IPS DF 6.9 (cell line): ENCODE results near the gene DIP2C.
"Not testable (repeated sequence)": the region's sequence is repeated elsewhere in the genome, so short reads cannot be mapped to it uniquely, and the experiment has no call there.

ENCODE experiments used
- DNase-seq: peaks from one replicate; pipeline ENCODE4 v3.0.0-alpha.2; 2013; ENCODE audit warnings: low read depth, low spot score
- H3K27ac ChIP-seq: one replicate; pipeline ENCODE4 v1.5.1; 2013; ENCODE audit warnings: low read length, control low read depth
- H3K27me3 ChIP-seq: 2 replicates; pipeline ENCODE4 v1.6.1; 2013; ENCODE audit warnings: mild to moderate bottlenecking, low read length; ENCODE audit not compliant: control insufficient read depth, insufficient read depth
- H3K36me3 ChIP-seq: 2 replicates; pipeline ENCODE4 v1.6.1; 2013; ENCODE audit warnings: low read length; ENCODE audit not compliant: control insufficient read depth, insufficient read depth
- H3K4me1 ChIP-seq: 2 replicates; pipeline ENCODE4 v1.6.1; 2013; ENCODE audit warnings: low read length; ENCODE audit not compliant: control insufficient read depth, insufficient read depth
- H3K4me3 ChIP-seq: 2 replicates; pipeline ENCODE4 v1.5.1; 2013; ENCODE audit warnings: mild to moderate bottlenecking, low read length
- H3K9me3 ChIP-seq: 2 replicates; pipeline ENCODE4 v1.6.1; 2013; ENCODE audit warnings: low read length, inconsistent platforms; ENCODE audit not compliant: control insufficient read depth, insufficient read depth
- WGBS: extraction: QIAGEN DNeasy Blood & Tissue Kit; methylation state at CpG from one replicate; pipeline ENCODE4 v1.1.7; 2013; ENCODE audit warnings: mixed read lengths, missing lambda C conversion rate; ENCODE audit not compliant: insufficient read length, insufficient coverage; 5-methylcytosine and 5-hydroxymethylcytosine counted together

Gene DIP2C

GRCh38 chr10:650886-651615, 38.4 kb downstream of the DIP2C start:
- Histone ChIP-seq H3K4me1 (no peaks in the 10 kb centered on the region), H3K36me3 (no peaks in the 10 kb centered on the region), H3K9me3 (no peaks in the 10 kb centered on the region), H3K27ac (no peak overlapping the region), H3K27me3 (no peaks in the 10 kb centered on the region), H3K4me3 (no peak overlapping the region)
- WGBS, result 100% methylated on average over 1 of the region's 20 CpGs
- DNase-seq, result no peak

- Histone ChIP-seq H3K36me3 (no peaks in the 10 kb centered on the region), H3K27ac (no peak overlapping the region), H3K27me3 (no peaks in the 10 kb centered on the region), H3K9me3 (no peaks in the 10 kb centered on the region), H3K4me1 (no peaks in the 10 kb centered on the region), H3K4me3 (no peak overlapping the region)
- WGBS, result no CpG with 5 or more reads among the region's 10 CpGs
- no peak for DNase-seq
Measured at GRCh38 chr10:650441-650851, 39.0 kb downstream of the DIP2C start.

GRCh38 chr10:649798-650440, 39.5 kb downstream of the DIP2C start:
- no peak overlapping the region for H3K4me3 ChIP-seq
- no peaks in the 10 kb centered on the region for H3K9me3 ChIP-seq
- no peaks in the 10 kb centered on the region for H3K4me1 ChIP-seq
- no peaks in the 10 kb centered on the region for H3K36me3 ChIP-seq
- no peak overlapping the region for H3K27ac ChIP-seq
- H3K27me3 ChIP-seq, result no peaks in the 10 kb centered on the region
- DNase-seq, result no peak
- WGBS, result no CpG with 5 or more reads among the region's 24 CpGs

GRCh38 chr10:649445-649797, 40.0 kb downstream of the DIP2C start:
- Histone ChIP-seq H3K36me3 (no peaks in the 10 kb centered on the region), H3K27me3 (no peaks in the 10 kb centered on the region), H3K4me1 (no peaks in the 10 kb centered on the region), H3K9me3 (no peaks in the 10 kb centered on the region), H3K4me3 (no peak overlapping the region), H3K27ac (no peak overlapping the region)
- no peak for DNase-seq
- WGBS, result no CpG with 5 or more reads among the region's 4 CpGs

- H3K27ac ChIP-seq, H3K9me3 ChIP-seq, H3K27me3 ChIP-seq, H3K4me1 ChIP-seq, DNase-seq, H3K36me3 ChIP-seq, H3K4me3 ChIP-seq: not testable (repeated sequence)
- no CpG with 5 or more reads among the region's 15 CpGs for WGBS
Measured at GRCh38 chr10:647019-647418, 42.4 kb downstream of the DIP2C start.

GRCh38 chr10:646118-646524, 43.3 kb downstream of the DIP2C start:
- DNase-seq, result no peak
- no peak overlapping the region for H3K4me3 ChIP-seq
- no peak overlapping the region for H3K27ac ChIP-seq
- no CpG with 5 or more reads among the region's 14 CpGs for WGBS
- H3K4me1 ChIP-seq, result peaks cover 2% of the 10 kb centered on the region; the same call in 1 of the 2 replicates
- no peaks in the 10 kb centered on the region for H3K9me3 ChIP-seq
- no peaks in the 10 kb centered on the region for H3K36me3 ChIP-seq
- H3K27me3 ChIP-seq, result no peaks in the 10 kb centered on the region

GRCh38 chr10:644943-645334, 44.5 kb downstream of the DIP2C start:
- Histone ChIP-seq H3K4me3 (no peak overlapping the region), H3K36me3 (no peaks in the 10 kb centered on the region), H3K4me1 (peaks cover 2% of the 10 kb centered on the region; the same call in 1 of the 2 replicates), H3K9me3 (no peaks in the 10 kb centered on the region), H3K27me3 (no peaks in the 10 kb centered on the region), H3K27ac (no peak overlapping the region)
- no CpG with 5 or more reads among the region's 5 CpGs for WGBS
- DNase-seq, result no peak

GRCh38 chr10:644076-644942, 45.2 kb downstream of the DIP2C start:
- H3K27me3 ChIP-seq, result no peaks in the 10 kb centered on the region
- no CpG with 5 or more reads among the region's 23 CpGs for WGBS
- no peak overlapping the region for H3K27ac ChIP-seq
- no peak for DNase-seq
- no peak overlapping the region for H3K4me3 ChIP-seq
- H3K4me1 ChIP-seq, result peaks cover 2% of the 10 kb centered on the region; the same call in 1 of the 2 replicates
- no peaks in the 10 kb centered on the region for H3K36me3 ChIP-seq
- no peaks in the 10 kb centered on the region for H3K9me3 ChIP-seq

- no peaks in the 10 kb centered on the region for H3K36me3 ChIP-seq
- no CpG with 5 or more reads among the region's 16 CpGs for WGBS
- peaks cover 2% of the 10 kb centered on the region; the same call in 1 of the 2 replicates for H3K4me1 ChIP-seq
- H3K9me3 ChIP-seq, result no peaks in the 10 kb centered on the region
- no peak overlapping the region for H3K27ac ChIP-seq
- no peak overlapping the region for H3K4me3 ChIP-seq
- DNase-seq, result no peak
- no peaks in the 10 kb centered on the region for H3K27me3 ChIP-seq
Measured at GRCh38 chr10:642186-642890, 47.1 kb downstream of the DIP2C start.
